ENCODE data around the gene SLCO2A1. TPM values are rescaled to one million over a fixed set of nuclear protein-coding genes. Genes with fewer than 3 reads are reported as not detected.

The SLCO2A1 gene
- total RNA-seq, 4 donors from 2014 or later = 0.07 to 2.4 (median 1.3) TPM

- Histone ChIP-seq H3K36me3 (no peaks in the 10 kb centered on the region), H3K4me3 (no peak overlapping the region), H3K9me3 (no peaks in the 10 kb centered on the region), H3K4me1 (no peaks in the 10 kb centered on the region), H3K27me3 (peaks cover 0 to 4% (median 0%) of the 10 kb centered on the region in 3 donors), H3K27ac (no peak overlapping the region)
- ATAC-seq (no peak), DNase-seq (no peak)
- intact Hi-C loops (cut with DNase I; ENCODE audit: low total_unique reads) (no loop called here), in situ Hi-C loops (cut with MboI; ENCODE audit: low sequenced_read_pairs in 4 of 4) (no loop called here)
- TF ChIP-seq POLR2A (IDR thresholded peaks at IDR 0.05) = no peak
- TF ChIP-seq, protein P1, sequence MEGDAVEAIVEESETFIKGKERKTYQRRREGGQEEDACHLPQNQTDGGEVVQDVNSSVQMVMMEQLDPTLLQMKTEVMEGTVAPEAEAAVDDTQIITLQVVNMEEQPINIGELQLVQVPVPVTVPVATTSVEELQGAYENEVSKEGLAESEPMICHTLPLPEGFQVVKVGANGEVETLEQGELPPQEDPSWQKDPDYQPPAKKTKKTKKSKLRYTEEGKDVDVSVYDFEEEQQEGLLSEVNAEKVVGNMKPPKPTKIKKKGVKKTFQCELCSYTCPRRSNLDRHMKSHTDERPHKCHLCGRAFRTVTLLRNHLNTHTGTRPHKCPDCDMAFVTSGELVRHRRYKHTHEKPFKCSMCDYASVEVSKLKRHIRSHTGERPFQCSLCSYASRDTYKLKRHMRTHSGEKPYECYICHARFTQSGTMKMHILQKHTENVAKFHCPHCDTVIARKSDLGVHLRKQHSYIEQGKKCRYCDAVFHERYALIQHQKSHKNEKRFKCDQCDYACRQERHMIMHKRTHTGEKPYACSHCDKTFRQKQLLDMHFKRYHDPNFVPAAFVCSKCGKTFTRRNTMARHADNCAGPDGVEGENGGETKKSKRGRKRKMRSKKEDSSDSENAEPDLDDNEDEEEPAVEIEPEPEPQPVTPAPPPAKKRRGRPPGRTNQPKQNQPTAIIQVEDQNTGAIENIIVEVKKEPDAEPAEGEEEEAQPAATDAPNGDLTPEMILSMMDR (IDR thresholded peaks at IDR 0.05 in 4 of 5, conservative IDR thresholded peaks at IDR 0.05 in 1 of 5) = no peak
Observed at GRCh38 chr3:133897547-133897946, 132.2 kb downstream of the SLCO2A1 start.

GRCh38 chr3:133896002-133896761, 133.5 kb downstream of the SLCO2A1 start:
- DNase-seq (no peak), ATAC-seq (no peak)
- H3K4me3 ChIP-seq = peak overlapping the region; percentile 60 to 78 (median 68)
- no peaks in the 10 kb centered on the region for H3K9me3 ChIP-seq
- intact Hi-C loops (cut with DNase I; ENCODE audit: low total_unique reads) (no loop called here), in situ Hi-C loops (cut with MboI; ENCODE audit: low sequenced_read_pairs in 4 of 4) (no loop called here)
- H3K4me1 ChIP-seq = no peaks in the 10 kb centered on the region
- TF ChIP-seq, protein P1 (IDR thresholded peaks at IDR 0.05 in 4 of 5, conservative IDR thresholded peaks at IDR 0.05 in 1 of 5) = no peak
- no peaks in the 10 kb centered on the region for H3K36me3 ChIP-seq
- no peak overlapping the region for H3K27ac ChIP-seq
- peaks cover 0 to 4% (median 0%) of the 10 kb centered on the region in 3 donors for H3K27me3 ChIP-seq

GRCh38 chr3:133895208-133896001, 134.3 kb downstream of the SLCO2A1 start, which contains the start of gene RAB6B:
Gene RAB6B, minus strand, starts transcription at chr3:133895882. Its CDS starts 416 bp downstream, at chr3:133895466.
- peak within 1 kb of the TSS; percentile 60 to 78 (median 68) for H3K4me3 ChIP-seq
- ATAC-seq (peak; percentile 44 to 52), DNase-seq (no peak)
- TF ChIP-seq POLR2A (IDR thresholded peaks at IDR 0.05) = peak in 1 of 2 donors; percentile 25
- TF ChIP-seq, protein P1 (IDR thresholded peaks at IDR 0.05 in 4 of 5, conservative IDR thresholded peaks at IDR 0.05 in 1 of 5) = no peak
- in situ Hi-C loops (cut with MboI; ENCODE audit: low sequenced_read_pairs in 4 of 4) = no loop called here
- H3K27ac ChIP-seq = peak within 1 kb of the TSS in 2 of 4 donors; percentile 11 to 23
- intact Hi-C loops (cut with DNase I; ENCODE audit: low total_unique reads) = no loop called here
- H3K27me3 ChIP-seq = peaks cover 0 to 4% (median 0%) of the 10 kb centered on the region in 3 donors
- H3K4me1 ChIP-seq = no peaks in the 10 kb centered on the region
- no peaks in the 10 kb centered on the region for H3K9me3 ChIP-seq
- no peaks in the 10 kb centered on the region for H3K36me3 ChIP-seq

DNA sequence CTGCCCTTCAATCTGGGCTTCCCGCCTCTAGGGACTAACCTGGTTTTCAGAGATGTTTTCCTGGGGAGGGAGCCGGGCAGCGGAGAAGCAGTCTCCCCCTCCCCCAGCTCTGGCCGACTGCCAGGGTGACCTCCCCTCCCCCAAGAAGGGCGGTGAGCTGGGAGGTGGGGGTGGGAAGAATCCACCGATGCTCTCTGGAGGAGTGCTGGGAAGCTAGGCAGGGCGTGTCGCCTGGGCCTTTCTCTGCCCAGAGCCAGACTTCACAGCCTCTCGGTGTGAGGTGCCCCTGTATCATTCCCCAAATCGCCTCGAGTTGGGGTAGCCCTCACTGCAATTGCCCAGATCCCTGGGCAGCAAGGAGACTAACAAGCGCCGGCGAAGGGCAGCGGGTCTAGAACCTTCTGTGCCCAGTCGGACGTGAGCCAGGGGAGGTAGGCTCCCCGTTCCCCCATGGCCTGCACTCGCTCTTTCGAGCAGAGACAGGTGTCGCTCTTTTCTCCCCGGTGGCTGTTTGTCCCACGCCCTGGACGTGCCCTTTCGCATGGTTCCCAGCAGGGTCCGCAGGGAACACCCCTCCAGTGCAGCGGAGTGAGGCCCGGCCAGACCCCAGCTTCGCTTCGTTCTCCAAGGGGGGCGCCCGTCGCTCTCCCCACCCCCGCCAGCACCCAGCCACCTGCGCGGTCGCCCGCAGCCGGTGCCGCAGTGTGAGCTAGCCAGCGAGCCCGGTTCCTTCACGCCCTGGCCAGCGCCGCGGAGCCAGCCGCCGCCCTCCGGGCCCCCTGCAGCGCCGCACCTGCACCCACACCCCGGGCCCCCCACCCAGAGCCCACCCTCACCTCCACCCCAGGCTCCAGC, 135.1 kb downstream of the SLCO2A1 start:
- Histone ChIP-seq H3K27me3 (peaks cover 0 to 4% (median 0%) of the 10 kb centered on the region in 3 donors), H3K9me3 (no peaks in the 10 kb centered on the region), H3K4me3 (peak overlapping the region; percentile 60 to 78 (median 68)), H3K36me3 (no peaks in the 10 kb centered on the region), H3K4me1 (no peaks in the 10 kb centered on the region), H3K27ac (peak overlapping the region in 1 of 4 donors; percentile 23)
- no peak for TF ChIP-seq POLR2A (IDR thresholded peaks at IDR 0.05)
- TF ChIP-seq, protein P1 (IDR thresholded peaks at IDR 0.05 in 4 of 5, conservative IDR thresholded peaks at IDR 0.05 in 1 of 5) = no peak
- ATAC-seq (no peak), DNase-seq (no peak)
- intact Hi-C loops (cut with DNase I; ENCODE audit: low total_unique reads) (no loop called here), in situ Hi-C loops (cut with MboI; ENCODE audit: low sequenced_read_pairs in 4 of 4) (no loop called here)
